ENCODE results near the gene RBM5. TPM values are rescaled to one million over a fixed set of nuclear protein-coding genes. Genes with fewer than 3 reads are reported as not detected.

Gene RBM5
- polyA plus RNA-seq, 3 donors from 2014 or later, result 15.5 to 40.7 (median 21.4) TPM

- Mint-ChIP-seq H3K4me1 (peaks cover 6 to 9% of the 10 kb centered on the region in 2 donors), H3K27ac (no peak overlapping the region)
- no peak for DNase-seq
These were observed 65.2 kb downstream of the RBM5 start for GRCh38 chr3:50153782-50154475.

DNA sequence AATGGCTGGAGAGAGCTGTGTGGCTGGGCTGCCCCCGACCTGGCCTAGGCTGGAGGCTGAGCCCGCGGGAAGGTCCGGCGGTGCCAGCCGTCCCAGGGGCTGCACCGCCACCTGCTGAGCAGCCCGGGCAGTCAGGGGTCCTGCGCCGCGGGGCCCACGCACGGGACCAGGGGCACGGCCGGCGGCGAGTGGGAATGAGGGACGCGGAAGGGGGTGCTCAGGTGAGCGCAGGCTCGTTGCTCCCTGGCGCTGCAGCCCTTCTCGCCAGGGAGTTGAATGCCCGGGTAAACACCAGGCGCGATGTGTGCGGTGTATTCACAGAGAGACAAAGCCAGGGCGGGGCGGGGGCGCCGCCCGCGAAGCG, 65.7 kb downstream of the RBM5 start:
- Mint-ChIP-seq H3K9me3 (no peaks in the 10 kb centered on the region), H3K4me3 (peak overlapping the region; percentile 76 to 88 (median 83)), H3K4me1 (peaks cover 6 to 9% of the 10 kb centered on the region in 2 donors), H3K27me3 (ENCODE audit: low read depth in 3 of 3) (peaks cover 17 to 24% (median 20%) of the 10 kb centered on the region in 3 donors), H3K36me3 (no peaks in the 10 kb centered on the region), H3K27ac (no peak overlapping the region)
- DNase-seq, result no peak

More at GRCh38 chr3:50153782-50154475, 65.2 kb downstream of the RBM5 start:
- Mint-ChIP-seq H3K27me3 (ENCODE audit: low read depth in 3 of 3) (peaks cover 17 to 24% (median 20%) of the 10 kb centered on the region in 3 donors), H3K36me3 (no peaks in the 10 kb centered on the region), H3K9me3 (no peaks in the 10 kb centered on the region), H3K4me3 (peak overlapping the region; percentile 76 to 88 (median 83))

- no peaks in the 10 kb centered on the region for H3K36me3 Mint-ChIP-seq
- H3K4me3 Mint-ChIP-seq, result peak within 1 kb of the TSS; percentile 76 to 88 (median 83)
- H3K4me1 Mint-ChIP-seq, result peaks cover 6 to 9% of the 10 kb centered on the region in 2 donors
- DNase-seq, result peak; percentile 57 to 68 (median 65)
- H3K27ac Mint-ChIP-seq, result no peak within 1 kb of the TSS
- H3K27me3 Mint-ChIP-seq (ENCODE audit: low read depth in 3 of 3), result peaks cover 17 to 24% (median 20%) of the 10 kb centered on the region in 3 donors
- H3K9me3 Mint-ChIP-seq, result no peaks in the 10 kb centered on the region
These were observed 66.2 kb downstream of the RBM5 start, which contains the start of gene SEMA3F for GRCh38 chr3:50154840-50155490. Gene SEMA3F (plus strand): TSS chr3:50155324. CDS start chr3:50159623, 4,299 bp downstream.

DNA sequence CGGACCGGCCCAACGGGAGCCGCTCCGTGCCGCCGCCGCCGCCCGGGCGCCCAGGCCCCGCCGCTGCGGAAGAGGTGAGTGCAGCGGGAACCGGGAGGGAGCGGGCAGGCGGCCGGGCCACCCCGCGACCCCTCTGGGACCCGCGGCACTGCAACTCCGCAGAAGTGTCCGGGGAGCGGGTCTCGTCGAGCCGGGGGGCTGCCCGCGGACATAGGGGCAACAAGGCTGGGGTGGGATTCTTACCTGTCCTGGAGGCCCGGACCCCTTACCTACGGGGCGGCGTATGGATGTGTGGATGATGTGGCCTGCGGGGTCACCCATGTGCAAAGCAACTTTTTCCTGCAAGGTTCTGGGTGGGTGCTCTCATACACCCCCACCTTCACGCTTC, 66.8 kb downstream of the RBM5 start:
- Mint-ChIP-seq H3K27me3 (ENCODE audit: low read depth in 3 of 3) (peaks cover 17 to 23% (median 20%) of the 10 kb centered on the region in 3 donors), H3K4me3 (peak overlapping the region; percentile 69 to 82 (median 77)), H3K36me3 (no peaks in the 10 kb centered on the region), H3K4me1 (peaks cover 6 to 9% of the 10 kb centered on the region in 2 donors), H3K9me3 (no peaks in the 10 kb centered on the region), H3K27ac (no peak overlapping the region)
- DNase-seq, result no peak

DNA sequence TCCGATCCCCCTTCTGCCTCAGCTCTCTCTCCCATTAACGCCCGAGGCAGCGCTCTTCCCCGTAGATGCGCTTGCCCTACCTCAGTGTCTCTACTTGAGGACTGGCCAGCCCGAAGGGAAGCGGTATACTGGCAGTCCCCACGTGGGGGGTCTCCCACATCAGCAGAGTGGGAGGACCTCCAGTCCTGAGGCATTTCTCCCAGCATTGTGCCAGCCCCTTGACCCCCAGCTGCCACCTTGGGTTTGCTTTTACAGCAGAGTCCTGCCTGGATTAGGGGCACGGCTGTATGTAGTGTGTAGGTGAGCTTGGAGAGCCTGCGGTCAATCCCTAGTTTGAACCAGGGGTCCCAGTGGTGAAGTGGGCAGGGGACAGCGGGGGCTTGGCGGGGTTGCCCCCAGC, 67.2 kb downstream of the RBM5 start:
- H3K9me3 Mint-ChIP-seq, result no peaks in the 10 kb centered on the region
- H3K4me1 Mint-ChIP-seq, result peaks cover 6 to 9% of the 10 kb centered on the region in 2 donors
- no peak for DNase-seq
- H3K4me3 Mint-ChIP-seq, result peak overlapping the region; percentile 69 to 82 (median 77)
- no peaks in the 10 kb centered on the region for H3K36me3 Mint-ChIP-seq
- H3K27ac Mint-ChIP-seq, result no peak overlapping the region
- H3K27me3 Mint-ChIP-seq (ENCODE audit: low read depth in 3 of 3), result peaks cover 17 to 23% (median 20%) of the 10 kb centered on the region in 3 donors

GRCh38 chr3:50156549-50157493, 68.1 kb downstream of the RBM5 start:
- no peak overlapping the region for H3K27ac Mint-ChIP-seq
- no peaks in the 10 kb centered on the region for H3K9me3 Mint-ChIP-seq
- no peak for DNase-seq
- no peaks in the 10 kb centered on the region for H3K36me3 Mint-ChIP-seq
- peaks cover 17 to 23% (median 20%) of the 10 kb centered on the region in 3 donors for H3K27me3 Mint-ChIP-seq (ENCODE audit: low read depth in 3 of 3)
- H3K4me1 Mint-ChIP-seq, result peaks cover 6 to 9% of the 10 kb centered on the region in 2 donors
- H3K4me3 Mint-ChIP-seq, result peak overlapping the region in 3 of 5 donors; percentile 9 to 76 (median 14)

- Mint-ChIP-seq H3K27me3 (ENCODE audit: low read depth in 3 of 3) (peaks cover 17 to 23% (median 20%) of the 10 kb centered on the region in 3 donors), H3K27ac (no peak overlapping the region), H3K4me3 (no peak overlapping the region), H3K36me3 (no peaks in the 10 kb centered on the region), H3K9me3 (no peaks in the 10 kb centered on the region), H3K4me1 (peaks cover 6 to 9% of the 10 kb centered on the region in 2 donors)
- no peak for DNase-seq
These were observed 69.3 kb downstream of the RBM5 start for GRCh38 chr3:50157827-50158529.

DNA sequence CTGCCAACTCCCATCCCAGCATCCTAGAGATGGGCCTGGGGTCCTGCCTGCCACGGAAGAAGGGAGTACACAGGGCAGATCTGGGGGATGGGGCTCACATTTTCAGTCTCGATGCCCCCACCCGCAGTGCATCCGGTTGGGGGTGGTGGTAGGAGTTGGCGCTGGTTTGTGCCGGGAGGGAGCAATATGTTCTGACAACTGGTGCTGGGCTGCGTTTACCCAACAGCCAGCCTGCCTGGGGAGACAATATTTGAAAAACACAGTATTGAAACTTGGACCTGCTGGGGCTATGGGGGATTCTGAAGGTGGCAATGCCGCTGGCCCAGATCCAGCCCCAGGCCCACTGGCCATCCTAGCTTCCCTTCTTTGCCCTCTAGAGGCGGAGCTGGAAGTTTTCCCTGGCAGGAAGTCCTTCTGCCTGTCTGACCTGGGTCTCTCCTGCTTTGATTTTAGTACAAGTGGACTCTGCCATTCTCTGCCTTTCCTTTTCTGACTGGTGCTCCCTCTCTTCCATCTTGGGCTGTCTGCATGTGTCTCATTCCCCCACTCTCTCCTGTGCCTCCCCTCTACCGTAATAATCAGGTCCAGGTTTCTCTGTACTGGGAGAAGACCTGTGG, 69.9 kb downstream of the RBM5 start:
- DNase-seq, result no peak
- Mint-ChIP-seq H3K4me3 (no peak overlapping the region), H3K9me3 (no peaks in the 10 kb centered on the region), H3K4me1 (peaks cover 6 to 9% of the 10 kb centered on the region in 2 donors), H3K36me3 (no peaks in the 10 kb centered on the region), H3K27ac (no peak overlapping the region), H3K27me3 (ENCODE audit: low read depth in 3 of 3) (peaks cover 17 to 22% (median 17%) of the 10 kb centered on the region in 3 donors)

DNA sequence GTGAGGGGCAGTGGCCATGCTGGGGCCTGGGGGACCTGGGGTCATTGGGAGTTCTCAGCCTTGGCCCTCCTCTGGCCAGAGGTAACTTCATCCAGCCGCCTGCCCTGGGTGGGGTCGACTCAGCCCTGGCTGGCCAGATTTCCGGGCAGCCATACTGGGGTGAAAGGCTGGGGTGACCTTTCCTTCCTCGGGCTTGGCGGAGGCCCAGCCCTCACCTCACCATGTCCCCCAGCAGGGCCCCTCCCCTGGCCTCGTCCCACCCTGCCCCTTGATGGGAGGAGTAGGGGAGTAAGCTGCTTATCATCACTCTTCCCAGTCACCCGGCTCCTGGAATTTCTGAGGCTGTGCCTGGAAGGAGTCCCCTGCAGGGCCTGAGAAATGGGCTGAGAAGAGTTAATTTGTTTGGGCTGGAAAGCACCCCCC, 71.9 kb downstream of the RBM5 start:
- H3K36me3 Mint-ChIP-seq, result no peaks in the 10 kb centered on the region

GRCh38 chr3:50161320-50161719, 72.6 kb downstream of the RBM5 start:
- Mint-ChIP-seq H3K27ac (no peak overlapping the region), H3K27me3 (ENCODE audit: low read depth in 3 of 3) (peaks cover 5 to 16% (median 12%) of the 10 kb centered on the region in 3 donors), H3K4me1 (no peaks in the 10 kb centered on the region), H3K9me3 (no peaks in the 10 kb centered on the region), H3K4me3 (no peak overlapping the region), H3K36me3 (no peaks in the 10 kb centered on the region)
- DNase-seq, result no peak

More for the DNA sequence above, 71.9 kb downstream of the RBM5 start:
- Mint-ChIP-seq H3K27me3 (ENCODE audit: low read depth in 3 of 3) (peaks cover 13 to 22% (median 14%) of the 10 kb centered on the region in 3 donors), H3K9me3 (no peaks in the 10 kb centered on the region), H3K4me3 (no peak overlapping the region), H3K4me1 (peaks cover 0 to 4% of the 10 kb centered on the region in 2 donors), H3K27ac (no peak overlapping the region)
- DNase-seq, result no peak

DNA sequence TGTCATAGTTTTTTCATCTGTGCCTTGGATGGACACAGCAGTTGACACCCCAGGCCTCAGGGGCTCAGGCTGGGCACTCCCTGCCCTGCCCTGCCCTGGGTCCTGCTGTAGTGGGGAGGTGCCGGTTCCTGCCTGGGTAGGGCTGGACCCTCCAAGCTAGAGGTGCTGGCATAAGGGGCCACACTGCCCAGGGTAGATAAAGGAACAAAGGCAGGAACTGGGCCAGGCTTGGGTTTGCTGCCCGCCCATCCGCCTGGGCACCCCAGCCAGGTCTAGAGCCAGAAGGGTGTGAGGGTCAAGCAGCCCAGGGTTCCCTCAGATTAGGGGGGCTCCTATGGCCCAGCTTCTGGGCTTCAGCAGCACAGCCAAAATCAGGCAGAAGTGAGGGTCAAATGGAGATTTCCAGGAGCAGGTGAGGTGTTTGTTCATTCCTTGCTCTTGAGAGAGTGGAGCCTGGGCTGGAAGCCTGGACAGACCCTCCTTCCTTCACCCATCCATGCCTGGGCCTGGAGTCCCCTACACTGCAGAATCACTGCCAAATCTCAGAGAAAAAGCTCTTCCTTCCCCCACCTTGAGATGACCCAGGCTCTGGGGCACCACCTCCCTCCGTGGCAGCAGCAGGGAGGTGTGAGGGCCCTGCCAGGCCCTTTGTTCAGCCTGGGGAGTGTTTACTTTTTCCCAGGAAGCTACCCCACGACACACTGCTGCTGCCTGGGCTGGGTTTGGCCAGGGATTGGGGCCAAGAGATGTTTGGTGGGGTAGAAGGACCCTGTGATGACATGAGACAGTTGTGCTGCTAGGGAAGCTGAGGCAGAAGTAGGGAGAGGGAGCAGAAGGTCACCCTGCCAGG, 73.5 kb downstream of the RBM5 start:
- no peak for DNase-seq
- Mint-ChIP-seq H3K27me3 (ENCODE audit: low read depth in 3 of 3) (peaks cover 5 to 14% (median 5%) of the 10 kb centered on the region in 3 donors), H3K36me3 (no peaks in the 10 kb centered on the region), H3K9me3 (no peaks in the 10 kb centered on the region), H3K27ac (peak overlapping the region in 1 of 6 donors; percentile 35), H3K4me3 (no peak overlapping the region), H3K4me1 (no peaks in the 10 kb centered on the region)
